H1 (cell line): Measurements from ENCODE around the gene FOXM1. TPM values are rescaled to one million over a fixed set of nuclear protein-coding genes. Genes with fewer than 3 reads are reported as not detected.

Experiments
- CTCF ChIA-PET: fragments of 300-600 bp; sonication (Branson Sonifier 250); formaldehyde crosslinking; loops from one replicate; lab custom pipeline; 2021; ENCODE audit not compliant: partially characterized antibody; lab: Charles Lee
- POLR2A ChIA-PET: fragments of 300-600 bp; sonication (Branson Sonifier 250); formaldehyde crosslinking; loops from one replicate; lab custom pipeline; 2021; ENCODE audit warnings: inconsistent platforms; ENCODE audit not compliant: partially characterized antibody; lab: Charles Lee
- DNase-seq, 2 experiments: peaks; one replicate each; pipeline versions ENCODE4 v3.0.0 to v3.0.0-alpha.2; 2010 to 2022; ENCODE audit warnings: low spot score in 2 of 2, low read depth in 1 of 2, mixed read lengths in 1 of 2
- FAIRE-seq: peaks from 2 replicates; lab custom pipeline; 2011; peaks lifted over from hg19 to GRCh38; lab: Jason Lieb, UNC
- H2AFZ ChIP-seq: 2 replicates; pipeline ENCODE4 v1.8.1; 2012; ENCODE audit warnings: low read length, inconsistent platforms
- H2AK5ac ChIP-seq: 2 replicates; pipeline ENCODE4 v1.6.1; 2013; ENCODE audit warnings: low read depth, low read length
- H2BK120ac ChIP-seq: replicated peaks from 2 replicates; pipeline ENCODE3; 2013; ENCODE audit warnings: low read depth, low read length, inconsistent platforms
- H2BK12ac ChIP-seq: 2 replicates; pipeline ENCODE4 v1.6.1; 2013; ENCODE audit warnings: low read depth, low read length
- H2BK15ac ChIP-seq: 2 replicates; pipeline ENCODE4 v1.6.1; 2013; ENCODE audit warnings: low read length
- H2BK20ac ChIP-seq: 2 replicates; pipeline ENCODE4 v1.6.1; 2013; ENCODE audit warnings: low read length
- H2BK5ac ChIP-seq: 2 replicates; pipeline ENCODE4 v1.6.1; 2013; ENCODE audit warnings: low read depth, low read length
- H3K14ac ChIP-seq: 2 replicates; pipeline ENCODE4 v1.6.1; 2013; ENCODE audit warnings: inconsistent platforms; ENCODE audit not compliant: insufficient read length
- H3K18ac ChIP-seq: 2 replicates; pipeline ENCODE4 v1.6.1; 2013; ENCODE audit warnings: low read length; ENCODE audit errors: extremely low read depth
- H3K23ac ChIP-seq: 2 replicates; pipeline ENCODE4 v1.6.1; 2013; ENCODE audit warnings: inconsistent platforms; ENCODE audit not compliant: insufficient read length
- H3K23me2 ChIP-seq: 2 replicates; pipeline ENCODE4 v1.6.1; 2013; ENCODE audit warnings: low read depth, low read length
- H3K27ac ChIP-seq: 2 replicates; pipeline ENCODE4 v1.6.1; 2011; ENCODE audit warnings: low read depth, low read length, inconsistent platforms
- H3K27me3 ChIP-seq, 4 experiments: replicated peaks in 1 of 4; 1 replicate in 1 of 4; 2 replicates in 3 of 4; pipeline versions ENCODE4 v1.6.1 to v1.8.1; 2011 to 2013; ENCODE audit warnings: low read length in 3 of 4, mild to moderate bottlenecking in 3 of 4, inconsistent platforms in 2 of 4, mixed read lengths in 2 of 4, moderate library complexity in 1 of 4; ENCODE audit not compliant: control insufficient read depth in 3 of 4, insufficient read depth in 3 of 4; ENCODE audit errors: extremely low read depth in 1 of 4
- H3K36me3 ChIP-seq, 4 experiments: 2 replicates each; pipeline versions ENCODE4 v1.6.1 to v1.8.1; 2011 to 2013; ENCODE audit warnings: mild to moderate bottlenecking in 4 of 4, low read length in 3 of 4, moderate library complexity in 2 of 4, control low read depth in 1 of 4, inconsistent platforms in 1 of 4; ENCODE audit not compliant: insufficient read depth in 4 of 4, control insufficient read depth in 2 of 4
- H3K4ac ChIP-seq: replicated peaks from 2 replicates; pipeline ENCODE3; 2013; ENCODE audit warnings: low read length, low read depth, mixed read lengths, inconsistent platforms; ENCODE audit not compliant: insufficient read length
- H3K4me1 ChIP-seq, 4 experiments: replicated peaks in 1 of 4; 1 replicate in 1 of 4; 2 replicates in 3 of 4; pipeline versions ENCODE4 v1.6.1 to v1.8.1; 2011 to 2013; ENCODE audit warnings: low read length in 3 of 4, inconsistent platforms in 2 of 4, mixed read lengths in 1 of 4; ENCODE audit not compliant: insufficient read depth in 4 of 4, control insufficient read depth in 3 of 4
- H3K4me2 ChIP-seq, 2 experiments: 2 replicates each; pipeline versions ENCODE4 v1.6.1 to v1.8.1; 2011 to 2013; ENCODE audit warnings: low read depth in 2 of 2, low read length in 2 of 2, control low read depth in 1 of 2, inconsistent platforms in 1 of 2, mild to moderate bottlenecking in 1 of 2; ENCODE audit not compliant: insufficient read depth in 1 of 2
- H3K4me3 ChIP-seq, 4 experiments: fragments of 200-600, 300-600 bp in 1 of 4; sonication (generic), shearing (Covaris generic), sonication (Bioruptor Twin) in 1 of 4; 2 replicates each; pipeline versions ENCODE4 v1.5.1 to v1.8.1; 2011 to 2016; ENCODE audit warnings: low read length in 4 of 4, low read depth in 3 of 4, control low read depth in 2 of 4, inconsistent platforms in 2 of 4, mild to moderate bottlenecking in 2 of 4, mixed read lengths in 1 of 4, moderate library complexity in 1 of 4; ENCODE audit not compliant: insufficient read depth in 2 of 4; ENCODE audit errors: extremely low read depth in 1 of 4
- H3K56ac ChIP-seq: replicated peaks from 2 replicates; pipeline ENCODE3; 2013; ENCODE audit warnings: low read depth, mild to moderate bottlenecking, mixed read lengths, low read length, inconsistent platforms; ENCODE audit not compliant: insufficient read length
- H3K79me1 ChIP-seq: 2 replicates; pipeline ENCODE4 v1.6.1; 2013; ENCODE audit warnings: low read depth, low read length, control low read depth
- H3K79me2 ChIP-seq, 2 experiments: 2 replicates each; pipeline versions ENCODE4 v1.6.1 to v1.8.1; 2012 to 2013; ENCODE audit warnings: low read length in 2 of 2, mild to moderate bottlenecking in 2 of 2, inconsistent platforms in 1 of 2; ENCODE audit not compliant: insufficient read depth in 2 of 2, control insufficient read depth in 1 of 2
- H3K9ac ChIP-seq, 4 experiments: replicated peaks in 1 of 4; 1 replicate in 1 of 4; 2 replicates in 3 of 4; pipeline versions ENCODE4 v1.6.1 to v1.8.1; 2011 to 2013; ENCODE audit warnings: low read depth in 3 of 4, low read length in 3 of 4, control low read depth in 2 of 4, mild to moderate bottlenecking in 2 of 4, moderate library complexity in 2 of 4, inconsistent platforms in 1 of 4; ENCODE audit errors: extremely low read depth in 1 of 4
- H3K9me3 ChIP-seq, 2 experiments: 2 replicates each; pipeline versions ENCODE4 v1.6.1 to v1.8.1; 2012 to 2013; ENCODE audit warnings: mild to moderate bottlenecking in 2 of 2, moderate library complexity in 2 of 2, control low read depth in 1 of 2, inconsistent platforms in 1 of 2, low read depth in 1 of 2, low read length in 1 of 2, mixed read lengths in 1 of 2; ENCODE audit not compliant: insufficient read depth in 2 of 2
- H4K20me1 ChIP-seq, 2 experiments: replicated peaks in 1 of 2; 2 replicates each; pipeline versions ENCODE3 to v1.8.1; 2011 to 2013; ENCODE audit warnings: inconsistent platforms in 2 of 2, low read length in 2 of 2, mild to moderate bottlenecking in 1 of 2; ENCODE audit not compliant: insufficient read depth in 2 of 2, control insufficient read depth in 1 of 2
- H4K5ac ChIP-seq: 2 replicates; pipeline ENCODE4 v1.6.1; 2013; ENCODE audit warnings: low read length, low read depth, mixed read lengths, inconsistent platforms; ENCODE audit not compliant: insufficient read length
- H4K8ac ChIP-seq: 2 replicates; pipeline ENCODE4 v1.8.0; 2013; ENCODE audit warnings: mild to moderate bottlenecking, moderate library complexity, low read length, inconsistent platforms; ENCODE audit not compliant: insufficient read depth; ENCODE audit errors: extremely low read depth
- H4K91ac ChIP-seq: replicated peaks from 2 replicates; pipeline ENCODE3; 2013; ENCODE audit warnings: low read length, mixed read lengths, inconsistent platforms; ENCODE audit not compliant: insufficient read length
- BACH1 ChIP-seq: IDR thresholded peaks from 2 replicates; pipeline ENCODE4 v1.6.1; 2012; ENCODE audit warnings: low read length, improper control_type of control experiment
- GTF2F1 ChIP-seq: IDR thresholded peaks from 2 replicates; pipeline ENCODE4 v1.6.1; 2012; ENCODE audit warnings: low read depth, low read length, improper control_type of control experiment, borderline replicate concordance
- RAD21 ChIP-seq, 2 experiments: IDR thresholded peaks in 1 of 2; conservative IDR thresholded peaks in 1 of 2; 2 replicates each; pipeline ENCODE4 v1.6.1; 2011; ENCODE audit warnings: low read depth in 2 of 2, low read length in 2 of 2, improper control_type of control experiment in 1 of 2, inconsistent platforms in 1 of 2, mild to moderate bottlenecking in 1 of 2, moderate library complexity in 1 of 2
- SP1 ChIP-seq: IDR thresholded peaks from 2 replicates; pipeline ENCODE4 v1.6.1; 2011; ENCODE audit warnings: low read depth, low read length
- SRF ChIP-seq: IDR thresholded peaks from 2 replicates; pipeline ENCODE4 v1.6.1; 2011; ENCODE audit warnings: mild to moderate bottlenecking, low read depth, low read length, moderate library complexity
- WGBS, 2 experiments: shearing (Covaris generic) in 1 of 2; methylation state at CpG; one replicate each; pipeline versions ENCODE4 v1.1.6 to v1.1.7; 2013 to 2015; ENCODE audit warnings: low lambda C conversion rate in 2 of 2, mixed read lengths in 2 of 2, inconsistent platforms in 1 of 2, low coverage in 1 of 2, missing lambda C conversion rate in 1 of 2; ENCODE audit not compliant: insufficient replicate concordance in 2 of 2, insufficient coverage in 1 of 2, insufficient read length in 1 of 2; ENCODE audit errors: extremely low coverage in 1 of 2, missing lambda C conversion rate in 1 of 2; 5-methylcytosine and 5-hydroxymethylcytosine counted together
- polyA plus RNA-seq, 7 experiments: library from polyadenylated mRNA; depleted of rRNA in 3 of 7; stranded (reverse) in 5 of 7; unstranded in 2 of 7; fragments of >200 nt in 5 of 7; fragments of 200-250 nt in 2 of 7; gene quantifications; 1 replicate in 5 of 7; 2 replicates in 1 of 7; 4 replicates in 1 of 7; pipeline versions ENCODE4 v1.2.1 to v1.2.3, GENCODE V29; 2011 to 2013; ENCODE audit warnings: missing spikeins in 2 of 7, mixed read lengths in 2 of 7
- total RNA-seq: library from RNA; stranded (reverse); fragmentation: NEBNext Ultra II Directional; extraction: Animal tissue kit (Norgen Biotek cat#: 25700); gene quantifications from 2 replicates; pipeline ENCODE4 v1.2.1, GENCODE V29; 2021

Gene FOXM1
- total and polyA plus RNA-seq, 2 of the 8 experiments (the other 6 are each of a cell fraction or from before 2014, with no cell fraction given) = 58.1 to 121 TPM

- Histone ChIP-seq H4K5ac (no peak within 1 kb of the TSS), H2AK5ac (no peak within 1 kb of the TSS), H3K79me1 (no peaks in the 10 kb centered on the region), H2AFZ (no peak within 1 kb of the TSS), H3K18ac (peak within 1 kb of the TSS; percentile 78; the same call in 1 of the 2 replicates), H2BK20ac (no peak within 1 kb of the TSS), H3K27ac (no peak within 1 kb of the TSS), H3K36me3 (no peaks in the 10 kb centered on the region; a peak in 1 of 8 replicates), H3K4me2 (peak within 1 kb of the TSS; percentile 14 to 50; a peak in 3 of 4 replicates), H2BK12ac (peak within 1 kb of the TSS; percentile 27; the same call in 1 of the 2 replicates), H3K4ac (no peak within 1 kb of the TSS), H2BK120ac (no peak within 1 kb of the TSS), H2BK5ac (no peak within 1 kb of the TSS), H3K4me3 (peak within 1 kb of the TSS in 1 of 4 experiments; percentile 29; a peak in 2 of 8 replicates), H3K14ac (no peak within 1 kb of the TSS), H3K23ac (no peak within 1 kb of the TSS), H4K20me1 (no peaks in the 10 kb centered on the region), H3K9ac (no peak within 1 kb of the TSS), H2BK15ac (no peak within 1 kb of the TSS), H4K91ac (no peak within 1 kb of the TSS), H3K27me3 (no peaks in the 10 kb centered on the region; a peak in 1 of 7 replicates), H4K8ac (peak within 1 kb of the TSS; percentile 12), H3K23me2 (no peaks in the 10 kb centered on the region; the same call in 1 of the 2 replicates), H3K4me1 (peaks cover 0 to 14% (median 9%) of the 10 kb centered on the region in 4 experiments; a peak in 6 of 7 replicates), H3K79me2 (no peaks in the 10 kb centered on the region), H3K56ac (no peak within 1 kb of the TSS), H3K9me3 (no peaks in the 10 kb centered on the region)
- ChIA-PET POLR2A (interaction anchor here (0.6 to 6.3 kb wide), 11 partner anchors 10 to 106 kb away, joined by 3 to 58 read pairs (median 4); partner anchors contain the start of genes ITFG2 and TULP3), CTCF (interaction anchor here (0.7 to 6.9 kb wide), 11 partner anchors 9 to 200 kb away, joined by 3 to 52 read pairs (median 5); partner anchors contain the start of gene ITFG2)
- 65% methylated on average over 30 of the region's 32 CpGs; no CpG with 5 or more reads in 1 of the 2 experiments for WGBS, 2 experiments
- FAIRE-seq (no peak), DNase-seq (peak in 1 of 2 experiments; percentile 65)
- no peak for TF ChIP-seq BACH1
- TF ChIP-seq GTF2F1 = no peak
- no peak for TF ChIP-seq SP1
- TF ChIP-seq RAD21 (IDR thresholded peaks at IDR 0.05 in 1 of 2, conservative IDR thresholded peaks at IDR 0.05 in 1 of 2; ENCODE audit: low read depth in 2 of 2, low read length in 2 of 2) = 0 out of 4 replicates have a peak, but pooled peaks of 1 of the 2 experiments have one; percentile 2
- TF ChIP-seq SRF = no peak
Observed at GRCh38 chr12:2834581-2835491, 42.1 kb downstream of the FOXM1 start, which contains the start of gene NRIP2. Gene NRIP2 (minus strand): TSS chr12:2835035. CDS start chr12:2834983, 52 bp downstream.
